ENCODE results near the gene GRID1. TPM values are rescaled to one million over a fixed set of nuclear protein-coding genes. Genes with fewer than 3 reads are reported as not detected.

The GRID1 gene
- total RNA-seq, 1 experiment from 2014 or later: 5.6 TPM

DNA sequence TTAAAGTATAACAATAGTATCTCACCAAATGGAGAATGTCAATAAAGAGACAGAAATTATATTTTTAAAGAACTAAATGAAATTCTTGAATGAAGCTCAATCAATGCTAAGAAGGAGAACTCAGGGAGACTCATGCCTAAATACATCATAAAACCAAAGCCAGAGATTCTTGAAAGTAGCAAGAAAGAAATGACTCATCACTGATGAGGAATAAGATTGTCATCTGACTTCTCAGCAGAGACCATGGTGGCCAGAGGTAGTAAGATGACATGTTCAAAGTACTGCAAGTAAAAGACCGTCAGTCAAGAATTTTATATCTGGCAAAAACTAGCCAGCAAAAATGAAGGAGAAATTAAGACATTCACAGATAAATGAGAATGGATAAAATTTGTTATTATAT is 399.0 kb downstream of the GRID1 start:
- ChIA-PET CTCF (no interaction called here), RAD21 (ENCODE audit: low non-redundant PET in 1 of 2, low total read pairs in 2 of 2, uncharacterized antibody in 2 of 2, unreplicated experiment in 2 of 2) (no interaction called here), POLR2A (no interaction called here)
- BruUV-seq (replicated peaks): no TSS peak
- Histone ChIP-seq H3K9me2 (ENCODE audit: insufficient read depth) (no peaks in the 10 kb centered on the region), H4K20me1 (ENCODE audit: insufficient read depth) (no peaks in the 10 kb centered on the region), H3K4me3 (replicated peaks in 1 of 2; ENCODE audit: low read depth in 1 of 2, low read length in 2 of 2) (no peak overlapping the region), H3K9me3 (ENCODE audit: control insufficient read depth in 1 of 2, insufficient read depth in 1 of 2, low read depth in 1 of 2, low read length in 2 of 2) (no peaks in the 10 kb centered on the region), H3K79me2 (ENCODE audit: insufficient read depth, low read length) (no peaks in the 10 kb centered on the region), H3K9ac (ENCODE audit: low read length) (no peak overlapping the region), H2AFZ (ENCODE audit: low read depth, low read length, poor library complexity, severe bottlenecking) (no peak overlapping the region), H3K36me3 (ENCODE audit: control insufficient read depth in 1 of 2, insufficient read depth in 2 of 2, low read length in 2 of 2) (no peaks in the 10 kb centered on the region), H3K4me2 (ENCODE audit: low read length) (no peak overlapping the region), H3K4me1 (ENCODE audit: control insufficient read depth in 1 of 2, insufficient read depth in 2 of 2, low read length in 2 of 2) (peaks cover 0 to 8% of the 10 kb centered on the region in 2 experiments; a peak in 1 of 4 replicates), H3K27me3 (ENCODE audit: insufficient read depth, low read length) (0 out of 2 replicates have a peak, but pooled peaks cover 9% of the 10 kb centered on the region), H3K27ac (ENCODE audit: low read depth, low read length) (no peak overlapping the region)
- DNase-seq (ENCODE audit: low read depth, low spot score) (peak; percentile 29), ATAC-seq (peak; percentile 42; the same call in 1 of the 2 replicates)
- TF ChIP-seq CBX3 (IDR thresholded peaks at IDR 0.05; ENCODE audit: low read depth) (peak; percentile 62; the same call in 1 of the 2 replicates), JUND (IDR thresholded peaks at IDR 0.05) (peak; percentile 56), SP1 (IDR thresholded peaks at IDR 0.05; ENCODE audit: low read depth) (no peak; the same call in 1 of the 2 replicates), EGR1 (IDR thresholded peaks at IDR 0.05; ENCODE audit: low read depth) (no peak), FOSL1 (IDR thresholded peaks at IDR 0.05; ENCODE audit: low read depth) (peak; percentile 68)
- TF ChIP-seq, protein P1, sequence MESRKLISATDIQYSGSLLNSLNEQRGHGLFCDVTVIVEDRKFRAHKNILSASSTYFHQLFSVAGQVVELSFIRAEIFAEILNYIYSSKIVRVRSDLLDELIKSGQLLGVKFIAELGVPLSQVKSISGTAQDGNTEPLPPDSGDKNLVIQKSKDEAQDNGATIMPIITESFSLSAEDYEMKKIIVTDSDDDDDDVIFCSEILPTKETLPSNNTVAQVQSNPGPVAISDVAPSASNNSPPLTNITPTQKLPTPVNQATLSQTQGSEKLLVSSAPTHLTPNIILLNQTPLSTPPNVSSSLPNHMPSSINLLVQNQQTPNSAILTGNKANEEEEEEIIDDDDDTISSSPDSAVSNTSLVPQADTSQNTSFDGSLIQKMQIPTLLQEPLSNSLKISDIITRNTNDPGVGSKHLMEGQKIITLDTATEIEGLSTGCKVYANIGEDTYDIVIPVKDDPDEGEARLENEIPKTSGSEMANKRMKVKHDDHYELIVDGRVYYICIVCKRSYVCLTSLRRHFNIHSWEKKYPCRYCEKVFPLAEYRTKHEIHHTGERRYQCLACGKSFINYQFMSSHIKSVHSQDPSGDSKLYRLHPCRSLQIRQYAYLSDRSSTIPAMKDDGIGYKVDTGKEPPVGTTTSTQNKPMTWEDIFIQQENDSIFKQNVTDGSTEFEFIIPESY (IDR thresholded peaks at IDR 0.05; ENCODE audit: extremely low read depth, insufficient replicate concordance, low read length): no peak
- intact Hi-C loops (cut with micrococcal nuclease): no loop called here

DNA sequence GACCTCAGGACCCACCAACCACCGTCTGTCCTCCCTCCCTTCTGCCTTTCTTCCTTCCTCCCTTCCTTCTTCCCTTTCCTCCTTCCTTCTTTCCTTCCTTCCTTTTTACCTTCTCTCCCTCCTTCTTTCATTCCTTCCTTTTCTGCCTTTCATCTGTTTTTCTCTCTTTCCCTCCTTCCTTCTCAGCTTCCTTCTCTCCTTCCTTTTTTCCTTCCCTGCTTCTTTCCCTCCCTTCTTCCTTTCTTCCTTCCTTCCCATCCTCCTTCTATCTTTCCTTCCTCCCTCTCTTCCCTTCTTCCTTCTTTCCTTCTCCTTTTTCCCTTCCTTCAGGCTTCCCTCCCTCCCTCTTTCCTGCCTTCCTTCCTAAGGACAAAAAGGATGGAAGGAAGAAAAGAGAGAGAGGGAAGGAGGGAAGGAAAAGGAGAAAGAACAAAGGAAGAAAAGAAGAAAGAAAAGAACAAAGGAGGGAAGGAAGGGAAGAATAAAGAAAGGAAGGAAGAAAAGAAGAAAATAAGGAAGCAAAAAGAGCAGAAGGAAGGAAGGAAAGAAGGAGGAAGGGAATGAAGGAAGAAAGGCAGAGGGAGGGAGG is 405.0 kb downstream of the GRID1 start:
- POLR2A ChIA-PET: no interaction called here
- Histone ChIP-seq H3K27ac (ENCODE audit: low read depth, low read length) (no peak overlapping the region), H3K4me3 (replicated peaks in 1 of 2; ENCODE audit: low read depth in 1 of 2, low read length in 2 of 2) (no peak overlapping the region), H2AFZ (ENCODE audit: low read depth, low read length, poor library complexity, severe bottlenecking) (no peak overlapping the region), H3K4me2 (ENCODE audit: low read length) (no peak overlapping the region), H3K36me3 (ENCODE audit: control insufficient read depth in 1 of 2, insufficient read depth in 2 of 2, low read length in 2 of 2) (no peaks in the 10 kb centered on the region), H3K27me3 (ENCODE audit: insufficient read depth, low read length) (0 out of 2 replicates have a peak, but pooled peaks cover 14% of the 10 kb centered on the region), H3K4me1 (ENCODE audit: control insufficient read depth in 1 of 2, insufficient read depth in 2 of 2, low read length in 2 of 2) (no peaks in the 10 kb centered on the region), H3K9me2 (ENCODE audit: insufficient read depth) (no peaks in the 10 kb centered on the region), H4K20me1 (ENCODE audit: insufficient read depth) (no peaks in the 10 kb centered on the region), H3K79me2 (ENCODE audit: insufficient read depth, low read length) (no peaks in the 10 kb centered on the region), H3K9ac (ENCODE audit: low read length) (no peak overlapping the region), H3K9me3 (ENCODE audit: control insufficient read depth in 1 of 2, insufficient read depth in 1 of 2, low read depth in 1 of 2, low read length in 2 of 2) (no peaks in the 10 kb centered on the region)
- BruUV-seq (replicated peaks): no TSS peak
- ATAC-seq: no peak
- CTCF ChIA-PET: no interaction called here
- intact Hi-C loops (cut with micrococcal nuclease): no loop called here
- RAD21 ChIA-PET (ENCODE audit: low non-redundant PET in 1 of 2, low total read pairs in 2 of 2, uncharacterized antibody in 2 of 2, unreplicated experiment in 2 of 2): no interaction called here
- no peak for DNase-seq (ENCODE audit: low read depth, low spot score)
- TF ChIP-seq ELF1 (IDR thresholded peaks at IDR 0.05; ENCODE audit: borderline replicate concordance, low read depth) (no peak), JUND (IDR thresholded peaks at IDR 0.05) (no peak), FOSL1 (IDR thresholded peaks at IDR 0.05; ENCODE audit: low read depth) (no peak), SP1 (IDR thresholded peaks at IDR 0.05; ENCODE audit: low read depth) (no peak), SIN3A (IDR thresholded peaks at IDR 0.05; ENCODE audit: low read depth) (no peak), TCF7L2 (IDR thresholded peaks at IDR 0.05; ENCODE audit: borderline replicate concordance, extremely low read depth, insufficient read depth, insufficient read length) (no peak), CEBPB (IDR thresholded peaks at IDR 0.05; ENCODE audit: low read depth) (no peak), CBX3 (IDR thresholded peaks at IDR 0.05; ENCODE audit: low read depth) (no peak)
- TF ChIP-seq, protein P2, sequence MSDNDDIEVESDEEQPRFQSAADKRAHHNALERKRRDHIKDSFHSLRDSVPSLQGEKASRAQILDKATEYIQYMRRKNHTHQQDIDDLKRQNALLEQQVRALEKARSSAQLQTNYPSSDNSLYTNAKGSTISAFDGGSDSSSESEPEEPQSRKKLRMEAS (IDR thresholded peaks at IDR 0.05): no peak
- TF ChIP-seq, protein P3, sequence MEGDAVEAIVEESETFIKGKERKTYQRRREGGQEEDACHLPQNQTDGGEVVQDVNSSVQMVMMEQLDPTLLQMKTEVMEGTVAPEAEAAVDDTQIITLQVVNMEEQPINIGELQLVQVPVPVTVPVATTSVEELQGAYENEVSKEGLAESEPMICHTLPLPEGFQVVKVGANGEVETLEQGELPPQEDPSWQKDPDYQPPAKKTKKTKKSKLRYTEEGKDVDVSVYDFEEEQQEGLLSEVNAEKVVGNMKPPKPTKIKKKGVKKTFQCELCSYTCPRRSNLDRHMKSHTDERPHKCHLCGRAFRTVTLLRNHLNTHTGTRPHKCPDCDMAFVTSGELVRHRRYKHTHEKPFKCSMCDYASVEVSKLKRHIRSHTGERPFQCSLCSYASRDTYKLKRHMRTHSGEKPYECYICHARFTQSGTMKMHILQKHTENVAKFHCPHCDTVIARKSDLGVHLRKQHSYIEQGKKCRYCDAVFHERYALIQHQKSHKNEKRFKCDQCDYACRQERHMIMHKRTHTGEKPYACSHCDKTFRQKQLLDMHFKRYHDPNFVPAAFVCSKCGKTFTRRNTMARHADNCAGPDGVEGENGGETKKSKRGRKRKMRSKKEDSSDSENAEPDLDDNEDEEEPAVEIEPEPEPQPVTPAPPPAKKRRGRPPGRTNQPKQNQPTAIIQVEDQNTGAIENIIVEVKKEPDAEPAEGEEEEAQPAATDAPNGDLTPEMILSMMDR (IDR thresholded peaks at IDR 0.05 in 2 of 3, conservative IDR thresholded peaks at IDR 0.05 in 1 of 3; ENCODE audit: borderline replicate concordance in 1 of 3, insufficient read depth in 1 of 3, low read depth in 2 of 3, low read length in 2 of 3): no peak
- TF ChIP-seq, protein P1 (IDR thresholded peaks at IDR 0.05; ENCODE audit: extremely low read depth, insufficient replicate concordance, low read length): no peak
- TF ChIP-seq, protein P4, sequence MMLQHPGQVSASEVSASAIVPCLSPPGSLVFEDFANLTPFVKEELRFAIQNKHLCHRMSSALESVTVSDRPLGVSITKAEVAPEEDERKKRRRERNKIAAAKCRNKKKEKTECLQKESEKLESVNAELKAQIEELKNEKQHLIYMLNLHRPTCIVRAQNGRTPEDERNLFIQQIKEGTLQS (IDR thresholded peaks at IDR 0.05): no peak

All from HCT116 (cell line).